GM18517 (cell line): ENCODE measurements around the gene VENTX.

Experiments used
- ATAC-seq: cut with Tn5 transposase; IDR thresholded peaks from one replicate; pipeline ENCODE4 v1.9.1; 2021; ENCODE audit warnings: mild to moderate bottlenecking, moderate library complexity; ENCODE audit not compliant: unreplicated experiment

The VENTX gene

GRCh38 chr10:133237588-133238465, at the start of gene VENTX:
TSS of gene VENTX (plus strand) at chr10:133237855. CDS start at chr10:133237915, 60 bp downstream.
- no peak for ATAC-seq

- ATAC-seq, result no peak
Measured at GRCh38 chr10:133187906-133188681, 49.6 kb upstream of the VENTX start.

DNA sequence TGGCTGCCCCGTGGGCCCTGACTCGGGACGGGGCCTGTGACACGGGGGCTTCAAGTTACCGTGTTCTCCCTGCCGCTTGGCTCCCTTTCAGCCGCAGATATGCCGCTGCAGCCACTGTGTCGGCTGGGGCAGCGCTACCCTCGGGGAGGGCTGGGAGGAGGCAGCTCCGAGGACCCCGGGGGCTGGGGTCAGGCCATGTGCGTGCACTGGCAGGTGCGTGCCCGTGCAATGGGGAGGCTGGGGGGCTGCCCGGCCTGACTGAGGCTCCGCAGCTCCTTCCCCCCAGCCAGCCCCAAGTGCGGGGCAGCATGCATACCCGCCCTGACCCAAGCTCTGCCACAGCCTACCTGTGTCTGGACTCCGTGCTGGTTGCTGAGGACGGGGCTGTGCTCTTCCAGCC, 48.4 kb upstream of the VENTX start:
- no peak for ATAC-seq

GRCh38 chr10:133189726-133190125, 47.9 kb upstream of the VENTX start:
- no peak for ATAC-seq

DNA sequence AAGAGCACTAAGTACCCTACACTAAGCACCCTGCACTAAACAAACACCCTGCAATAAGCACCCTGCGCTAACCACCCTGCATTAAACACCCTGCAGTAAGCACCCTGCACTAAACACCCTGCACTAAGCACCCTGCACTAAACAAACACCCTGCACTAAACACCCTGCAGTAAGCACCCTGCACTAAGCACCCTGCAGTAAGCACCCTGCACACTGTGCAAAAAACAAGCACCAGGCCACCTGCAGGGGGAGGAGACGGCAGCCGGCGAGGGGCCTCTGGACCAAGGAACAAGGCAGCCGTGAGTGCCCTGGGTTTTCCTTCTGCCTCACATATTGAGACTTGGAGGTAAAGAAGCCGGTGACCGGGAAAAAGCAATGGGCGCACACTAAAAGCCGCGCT, 47.4 kb upstream of the VENTX start:
- no peak for ATAC-seq

DNA sequence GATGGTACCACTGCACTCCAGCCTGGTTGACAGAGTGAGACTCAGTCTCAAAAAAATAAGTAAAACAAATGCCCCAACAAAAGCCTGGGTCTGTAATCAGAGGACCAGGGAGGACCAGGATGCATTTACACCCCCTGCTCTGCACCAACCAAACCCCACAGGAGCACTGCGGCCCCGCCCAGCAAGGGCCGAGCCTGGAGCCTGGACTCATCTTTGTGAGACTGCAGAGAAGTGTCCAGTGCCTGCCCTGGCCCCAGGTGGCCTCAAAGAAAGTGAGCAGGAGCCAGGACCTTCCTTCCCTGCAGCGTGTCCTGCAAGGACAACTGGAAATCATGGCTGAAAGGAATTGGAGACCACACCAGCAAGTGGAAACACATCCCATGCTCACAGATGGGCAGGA, 46.0 kb upstream of the VENTX start:
- no peak for ATAC-seq

- ATAC-seq, result no peak
Measured at GRCh38 chr10:133194151-133194550, 43.5 kb upstream of the VENTX start.

DNA sequence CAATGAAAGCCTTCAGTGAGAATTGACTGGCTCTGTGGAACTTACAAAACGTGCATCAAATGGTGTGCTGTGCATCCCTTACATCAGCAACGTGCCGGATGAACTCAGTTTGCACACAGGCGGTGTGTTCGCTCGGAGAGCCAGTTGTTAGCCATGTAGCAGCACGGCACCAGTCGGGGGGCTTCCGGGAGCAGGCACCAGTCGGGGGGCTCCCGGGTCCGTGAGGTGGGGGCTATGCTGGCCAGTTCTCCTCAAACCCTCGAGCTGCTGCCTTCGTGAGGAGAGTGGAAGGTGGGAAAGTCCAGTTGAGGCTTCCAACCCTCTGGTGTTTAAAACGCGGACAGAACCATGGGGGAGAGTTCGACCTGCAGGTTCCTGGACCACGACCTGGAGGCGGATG, 42.6 kb upstream of the VENTX start:
- no peak for ATAC-seq

DNA sequence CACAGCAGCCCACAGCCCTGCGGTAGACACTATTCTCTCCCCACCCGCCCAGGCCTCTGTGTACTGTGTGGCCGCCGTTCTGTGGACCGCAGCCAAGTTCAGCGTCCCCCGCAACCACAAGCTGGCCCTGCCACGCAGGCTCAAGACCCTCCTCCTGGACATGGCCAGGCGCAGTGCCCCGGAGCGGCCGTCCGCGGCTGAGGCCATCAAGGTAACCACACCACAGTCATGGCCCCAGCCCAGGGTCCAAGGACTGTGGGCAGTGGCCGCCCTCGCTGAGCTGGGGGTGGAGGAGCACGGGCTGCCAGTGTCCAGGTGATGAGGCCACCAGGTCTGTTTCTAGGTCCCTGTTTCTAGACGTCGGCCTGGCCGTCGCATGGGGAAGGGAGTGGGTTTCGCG, 42.0 kb upstream of the VENTX start:
- ATAC-seq, result no peak

DNA sequence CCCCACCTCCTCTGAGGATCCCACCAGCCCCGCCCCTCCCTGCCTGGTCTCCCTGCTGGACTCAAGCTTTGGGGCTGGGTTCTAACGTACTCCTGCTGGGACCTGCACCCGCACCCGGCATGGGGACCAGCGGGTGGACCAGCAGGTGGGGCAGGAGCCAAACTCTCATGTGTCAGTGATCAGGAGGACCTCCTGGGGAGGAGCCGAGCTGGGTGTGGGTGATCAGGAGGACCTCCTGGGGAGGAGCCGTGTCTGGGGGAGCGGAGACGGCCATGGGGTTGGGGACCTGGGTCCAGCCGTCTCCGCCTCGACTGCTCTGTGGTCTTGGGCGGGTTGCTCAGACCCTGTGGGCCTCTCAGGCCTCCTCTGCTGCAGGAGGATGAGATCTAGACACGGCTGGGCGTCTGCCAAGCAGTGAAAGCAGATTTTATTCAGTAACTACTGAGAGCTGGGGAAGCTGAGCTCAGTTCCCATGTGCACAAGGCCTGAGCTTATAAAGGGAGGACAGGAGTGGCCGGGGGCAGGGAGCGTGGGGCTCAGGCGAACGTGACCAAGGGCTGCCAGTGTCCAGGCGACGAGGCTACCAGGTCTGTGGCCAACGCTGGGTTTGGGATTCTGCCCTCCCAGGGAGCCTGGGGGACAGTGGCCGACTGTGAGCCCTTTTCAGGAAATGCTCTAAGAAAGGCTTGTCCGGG, 41.3 kb upstream of the VENTX start:
- no peak for ATAC-seq

DNA sequence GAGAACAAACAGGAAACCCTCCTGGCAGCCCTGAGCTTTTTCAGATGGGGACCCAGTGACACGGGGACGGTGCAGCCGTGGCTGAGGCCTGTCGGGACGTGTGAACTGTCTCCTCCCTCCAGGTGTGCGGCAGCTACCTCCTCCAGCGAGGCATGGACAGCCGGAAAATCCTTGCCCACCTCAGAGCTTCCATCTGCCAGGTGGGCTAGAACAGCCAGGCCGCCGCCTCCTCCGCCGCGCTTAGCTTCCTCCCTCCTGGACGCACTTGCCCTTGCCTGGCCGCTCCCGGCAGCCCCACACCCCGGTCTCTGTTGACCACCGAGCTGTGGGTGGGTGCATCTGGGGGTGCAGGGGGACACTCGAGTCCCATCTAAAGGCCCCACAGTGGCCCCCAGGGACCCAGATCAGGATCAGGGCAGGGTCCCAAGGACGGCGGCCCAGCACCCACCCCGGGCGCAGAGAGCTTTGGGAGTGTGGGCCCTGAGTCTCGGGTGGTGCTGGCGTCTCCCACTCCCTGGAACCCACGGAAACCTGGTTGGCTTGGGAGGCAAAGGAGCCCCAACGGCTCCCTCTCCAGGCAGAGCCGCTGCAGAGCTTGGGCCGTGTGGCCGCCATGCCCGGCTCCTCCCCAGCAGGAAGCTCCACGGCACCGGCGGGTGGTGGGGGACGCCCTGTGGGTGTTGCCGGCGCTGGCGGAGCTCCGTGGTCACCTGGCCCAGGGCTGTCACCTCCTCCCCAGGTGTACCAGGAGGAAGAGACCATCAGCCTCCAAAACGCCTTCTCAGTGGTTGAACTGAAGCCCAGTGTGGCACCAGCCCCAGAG, 40.5 kb upstream of the VENTX start:
- ATAC-seq, result no peak

DNA sequence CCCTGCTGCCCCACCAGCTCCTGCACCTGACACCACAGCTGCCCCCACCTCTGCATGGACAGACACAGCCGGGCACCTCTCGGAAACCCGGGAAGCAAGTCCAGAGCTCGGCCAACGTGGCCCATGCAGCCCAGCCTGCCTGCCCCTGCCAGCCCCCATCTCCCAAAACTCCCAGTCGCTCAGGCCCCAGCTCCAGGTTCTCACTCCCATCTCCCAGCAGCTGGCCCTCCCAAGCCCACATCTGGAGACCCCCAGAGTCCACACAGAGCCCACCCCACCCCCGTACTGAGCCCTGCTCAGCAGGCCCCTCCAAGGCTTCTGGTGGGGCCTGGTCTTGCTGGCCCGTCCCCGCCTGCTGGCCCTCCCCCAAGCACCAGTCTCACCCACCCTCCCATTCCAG, 39.9 kb upstream of the VENTX start:
- no peak for ATAC-seq

- ATAC-seq, result no peak
Measured at GRCh38 chr10:133198206-133198605, 39.4 kb upstream of the VENTX start.

GRCh38 chr10:133198621-133199487, 38.8 kb upstream of the VENTX start:
- ATAC-seq, result no peak

GRCh38 chr10:133199488-133199885, 38.2 kb upstream of the VENTX start:
- ATAC-seq, result no peak

- ATAC-seq, result no peak
Measured at GRCh38 chr10:133199992-133200611, 37.6 kb upstream of the VENTX start.

DNA sequence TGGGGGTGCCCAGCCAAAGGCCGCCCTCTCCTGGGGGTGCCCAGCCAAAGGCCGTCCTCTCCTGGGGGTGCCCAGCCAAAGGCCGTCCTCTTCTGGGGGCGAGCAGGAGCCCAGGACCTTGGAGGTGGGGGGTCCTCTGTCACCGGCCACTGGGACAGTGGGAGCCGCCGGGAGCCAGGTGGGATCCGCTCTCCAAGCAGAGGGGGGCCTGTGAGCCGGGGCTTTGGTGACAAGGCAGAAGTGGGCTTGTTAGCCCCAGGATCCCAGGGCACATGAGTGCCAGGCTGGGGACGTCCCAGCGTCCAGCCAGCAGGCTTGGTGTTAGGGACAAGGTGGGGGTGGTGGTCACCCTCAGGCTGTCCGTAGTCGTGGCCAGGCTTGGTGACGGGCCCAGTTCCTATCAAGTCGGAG, 37.0 kb upstream of the VENTX start:
- ATAC-seq, result no peak

DNA sequence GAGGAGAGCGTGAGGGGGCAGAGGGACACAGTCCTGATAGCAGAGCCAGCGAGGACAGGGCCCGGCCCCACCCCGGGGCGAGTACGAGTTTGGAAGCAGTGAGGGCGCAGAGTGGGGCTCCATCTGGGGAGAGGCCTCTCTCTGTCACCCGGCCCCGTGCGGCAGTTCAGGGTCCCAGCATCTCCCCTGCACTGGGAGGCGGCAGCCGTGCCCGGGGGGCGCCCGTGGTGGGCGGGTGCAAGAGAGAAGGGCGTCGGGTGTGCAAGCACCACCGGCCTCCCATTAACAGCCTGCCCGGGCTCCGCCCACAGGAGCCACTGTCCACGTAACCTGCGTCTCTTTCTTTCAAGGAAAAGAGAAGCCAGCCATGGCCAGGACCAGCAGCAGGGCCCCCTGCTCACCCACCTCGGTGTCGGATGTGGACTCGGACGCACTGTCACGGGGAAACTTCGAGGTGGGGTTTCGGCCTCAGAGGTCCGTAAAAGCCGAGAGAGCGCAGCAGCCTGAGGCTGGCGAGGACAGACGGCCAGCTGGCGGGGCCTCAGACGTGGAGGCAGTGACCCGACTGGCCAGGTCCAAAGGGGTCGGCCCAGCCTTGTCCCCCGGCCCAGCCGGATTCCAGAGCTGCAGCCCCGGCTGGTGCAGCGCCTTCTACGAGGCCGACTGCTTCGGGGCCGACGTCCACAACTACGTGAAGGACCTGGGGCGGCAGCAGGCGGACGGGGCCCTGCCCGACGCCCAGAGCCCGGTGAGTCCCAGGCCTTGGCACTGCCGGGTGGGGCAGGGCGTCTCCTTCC, 36.3 kb upstream of the VENTX start:
- no peak for ATAC-seq
